ENCODE results near the gene SRPRB. TPM values are rescaled to one million over a fixed set of nuclear protein-coding genes. Genes with fewer than 3 reads are reported as not detected.

Gene SRPRB
- total RNA-seq, 1 donor from 2014 or later = 22.9 TPM

- no peaks in the 10 kb centered on the region for H3K4me1 Mint-ChIP-seq (ENCODE audit: unreplicated experiment)
These were observed 5.6 kb upstream of the SRPRB start for GRCh38 chr3:133799794-133800585.

DNA sequence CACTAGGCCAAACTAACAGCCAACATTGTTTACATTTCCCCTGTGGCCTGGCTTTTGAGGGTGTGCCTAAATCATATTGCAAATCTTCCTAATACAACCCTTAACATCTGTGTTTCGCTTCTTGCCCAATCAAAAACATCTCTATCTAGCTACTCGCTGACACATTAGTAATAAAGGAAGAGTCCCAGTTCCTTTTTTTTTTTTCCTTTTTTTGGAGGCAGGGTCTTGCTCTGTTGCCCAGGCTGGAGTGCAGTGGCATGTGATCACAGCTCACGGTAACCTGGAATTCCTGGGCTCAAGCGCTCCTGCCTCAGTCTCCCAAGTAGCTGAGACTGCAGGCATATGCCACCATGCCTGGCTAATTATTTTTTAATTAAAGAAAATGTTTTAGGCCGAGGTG lies 2.1 kb upstream of the SRPRB start:
- H3K27me3 Mint-ChIP-seq (ENCODE audit: unreplicated experiment) = peaks cover 3% of the 10 kb centered on the region
- no peak overlapping the region for H3K27ac Mint-ChIP-seq (ENCODE audit: unreplicated experiment)
- DNase-seq (ENCODE audit: low spot score) = no peak
- no peak overlapping the region for H3K4me3 Mint-ChIP-seq (ENCODE audit: unreplicated experiment)
- peaks cover 6% of the 10 kb centered on the region for H3K4me1 Mint-ChIP-seq (ENCODE audit: unreplicated experiment)
- no peaks in the 10 kb centered on the region for H3K36me3 Mint-ChIP-seq (ENCODE audit: low read depth, unreplicated experiment)
- H3K9me3 Mint-ChIP-seq (ENCODE audit: unreplicated experiment) = no peaks in the 10 kb centered on the region
- TF ChIP-seq, protein P1, sequence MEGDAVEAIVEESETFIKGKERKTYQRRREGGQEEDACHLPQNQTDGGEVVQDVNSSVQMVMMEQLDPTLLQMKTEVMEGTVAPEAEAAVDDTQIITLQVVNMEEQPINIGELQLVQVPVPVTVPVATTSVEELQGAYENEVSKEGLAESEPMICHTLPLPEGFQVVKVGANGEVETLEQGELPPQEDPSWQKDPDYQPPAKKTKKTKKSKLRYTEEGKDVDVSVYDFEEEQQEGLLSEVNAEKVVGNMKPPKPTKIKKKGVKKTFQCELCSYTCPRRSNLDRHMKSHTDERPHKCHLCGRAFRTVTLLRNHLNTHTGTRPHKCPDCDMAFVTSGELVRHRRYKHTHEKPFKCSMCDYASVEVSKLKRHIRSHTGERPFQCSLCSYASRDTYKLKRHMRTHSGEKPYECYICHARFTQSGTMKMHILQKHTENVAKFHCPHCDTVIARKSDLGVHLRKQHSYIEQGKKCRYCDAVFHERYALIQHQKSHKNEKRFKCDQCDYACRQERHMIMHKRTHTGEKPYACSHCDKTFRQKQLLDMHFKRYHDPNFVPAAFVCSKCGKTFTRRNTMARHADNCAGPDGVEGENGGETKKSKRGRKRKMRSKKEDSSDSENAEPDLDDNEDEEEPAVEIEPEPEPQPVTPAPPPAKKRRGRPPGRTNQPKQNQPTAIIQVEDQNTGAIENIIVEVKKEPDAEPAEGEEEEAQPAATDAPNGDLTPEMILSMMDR (IDR thresholded peaks at IDR 0.05; ENCODE audit: unreplicated experiment) = no peak

More at GRCh38 chr3:133799794-133800585, 5.6 kb upstream of the SRPRB start:
- TF ChIP-seq, protein P1 (IDR thresholded peaks at IDR 0.05; ENCODE audit: unreplicated experiment) = no peak
- no peak overlapping the region for H3K4me3 Mint-ChIP-seq (ENCODE audit: unreplicated experiment)
- H3K9me3 Mint-ChIP-seq (ENCODE audit: unreplicated experiment) = no peaks in the 10 kb centered on the region
- H3K36me3 Mint-ChIP-seq (ENCODE audit: low read depth, unreplicated experiment) = peaks cover 4% of the 10 kb centered on the region
- no peak for DNase-seq (ENCODE audit: low spot score)
- no peaks in the 10 kb centered on the region for H3K27me3 Mint-ChIP-seq (ENCODE audit: unreplicated experiment)
- no peak overlapping the region for H3K27ac Mint-ChIP-seq (ENCODE audit: unreplicated experiment)

DNA sequence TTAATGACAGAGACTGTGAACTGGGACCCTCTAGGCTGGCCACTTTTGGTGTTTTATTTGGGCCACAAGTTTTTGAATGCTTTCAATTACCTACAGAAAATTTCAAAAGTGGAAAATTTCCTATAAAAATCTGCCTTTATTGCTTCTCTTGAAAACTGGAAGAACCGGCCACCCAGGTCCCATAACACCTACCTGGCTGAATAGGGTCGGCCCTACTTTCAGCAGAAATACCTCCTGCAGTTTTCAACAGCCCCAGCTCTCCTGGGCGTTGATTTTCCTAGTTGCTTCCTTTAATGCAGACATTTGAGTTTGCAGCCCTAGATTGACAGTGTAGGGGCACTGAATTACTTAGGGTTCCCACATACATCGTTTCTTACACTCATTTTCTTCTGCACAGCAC lies 719 bp upstream of the SRPRB start:
- Mint-ChIP-seq H3K9me3 (ENCODE audit: unreplicated experiment) (no peaks in the 10 kb centered on the region), H3K4me1 (ENCODE audit: unreplicated experiment) (peaks cover 6% of the 10 kb centered on the region), H3K36me3 (ENCODE audit: low read depth, unreplicated experiment) (no peaks in the 10 kb centered on the region), H3K4me3 (ENCODE audit: unreplicated experiment) (peak overlapping the region; percentile 99), H3K27ac (ENCODE audit: unreplicated experiment) (peak overlapping the region; percentile 31), H3K27me3 (ENCODE audit: unreplicated experiment) (peaks cover 3% of the 10 kb centered on the region)
- DNase-seq (ENCODE audit: low spot score) = no peak
- TF ChIP-seq, protein P1 (IDR thresholded peaks at IDR 0.05; ENCODE audit: unreplicated experiment) = no peak

DNA sequence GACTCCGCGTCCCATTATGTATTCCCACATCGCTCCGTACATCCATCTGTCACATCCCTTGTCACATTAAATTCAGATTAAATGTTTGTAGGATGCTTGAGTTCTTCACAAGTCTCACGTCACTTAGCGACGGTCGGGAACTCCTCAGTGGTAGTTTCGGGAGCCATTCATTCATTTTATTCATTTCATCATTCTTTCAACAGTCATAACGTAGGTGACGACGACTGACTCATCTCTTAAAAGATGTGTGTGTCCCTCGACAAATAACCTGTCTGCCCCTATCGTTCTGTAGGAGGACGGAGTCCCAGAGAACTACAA lies 272 bp upstream of the SRPRB start:
- TF ChIP-seq, protein P1 (IDR thresholded peaks at IDR 0.05; ENCODE audit: unreplicated experiment) = no peak
- Mint-ChIP-seq H3K36me3 (ENCODE audit: low read depth, unreplicated experiment) (no peaks in the 10 kb centered on the region), H3K4me1 (ENCODE audit: unreplicated experiment) (peaks cover 6% of the 10 kb centered on the region), H3K27ac (ENCODE audit: unreplicated experiment) (peak overlapping the region; percentile 31), H3K9me3 (ENCODE audit: unreplicated experiment) (no peaks in the 10 kb centered on the region), H3K27me3 (ENCODE audit: unreplicated experiment) (peaks cover 3% of the 10 kb centered on the region), H3K4me3 (ENCODE audit: unreplicated experiment) (peak overlapping the region; percentile 99)
- DNase-seq (ENCODE audit: low spot score) = no peak

GRCh38 chr3:133812872-133813271 lies 7.3 kb downstream of the SRPRB start:
- H3K36me3 Mint-ChIP-seq (ENCODE audit: low read depth, unreplicated experiment) = no peaks in the 10 kb centered on the region

More at GRCh38 chr3:133812872-133813271, 7.3 kb downstream of the SRPRB start:
- Mint-ChIP-seq H3K4me1 (ENCODE audit: unreplicated experiment) (no peaks in the 10 kb centered on the region), H3K4me3 (ENCODE audit: unreplicated experiment) (no peak overlapping the region), H3K9me3 (ENCODE audit: unreplicated experiment) (no peaks in the 10 kb centered on the region), H3K27me3 (ENCODE audit: unreplicated experiment) (peaks cover 2% of the 10 kb centered on the region), H3K27ac (ENCODE audit: unreplicated experiment) (no peak overlapping the region)
- TF ChIP-seq, protein P1 (IDR thresholded peaks at IDR 0.05; ENCODE audit: unreplicated experiment) = no peak
- no peak for DNase-seq (ENCODE audit: low spot score)
